PC-3 (cell line): ENCODE measurements around the gene MME. TPM values are rescaled to one million over a fixed set of nuclear protein-coding genes. Genes with fewer than 3 reads are reported as not detected.

ENCODE experiments used
- ATAC-seq: fragments of 200-7000 bp; cut with Tn5 transposase; 2 replicates; pipeline ENCODE4 v1.9.1; 2020; ENCODE audit warnings: mild to moderate bottlenecking, moderate library complexity
- BruUV-seq: library from RNA; stranded (reverse); fragments of 400-500 nt; replicated peaks from 2 replicates; lab custom pipeline; 2021; lab: Mats Ljungman, UMichigan
- CTCF ChIA-PET: fragments of 300-600 bp; sonication (Branson Sonifier 250); formaldehyde crosslinking; loops from one replicate; lab custom pipeline; 2022; ENCODE audit warnings: antibody characterized with exemption; lab: Charles Lee
- POLR2A ChIA-PET: fragments of 300-600 bp; sonication (Branson Sonifier 250); formaldehyde crosslinking; loops from one replicate; lab custom pipeline; 2022; ENCODE audit warnings: antibody characterized with exemption; ENCODE audit not compliant: unreplicated experiment; lab: Charles Lee
- DNase-seq: peaks from one replicate; pipeline ENCODE4 v3.0.0-alpha.2; 2015
- H2AFZ ChIP-seq: fragments of 300-600 bp; sonication (generic); 2 replicates; pipeline ENCODE4 v1.6.0; 2016; ENCODE audit warnings: antibody characterized with exemption, low read length
- H3F3A ChIP-seq: fragments of 300-600 bp; sonication (generic); one replicate; pipeline ENCODE4 v1.6.0; 2017; ENCODE audit warnings: antibody characterized with exemption, low read length, control low read depth, mild to moderate bottlenecking; ENCODE audit not compliant: unreplicated experiment
- H3K27ac ChIP-seq: fragments of 300-600 bp; sonication (generic); 2 replicates; pipeline ENCODE4 v1.5.1; 2016; ENCODE audit warnings: mild to moderate bottlenecking, low read length
- H3K27me3 ChIP-seq: fragments of 300-600 bp; sonication (generic); 2 replicates; pipeline ENCODE4 v1.6.1; 2016; ENCODE audit warnings: low read length, mixed read lengths
- H3K36me3 ChIP-seq: fragments of 300-600 bp; sonication (generic); 2 replicates; pipeline ENCODE4 v1.6.1; 2016; ENCODE audit warnings: low read depth, mixed run types, low read length, mixed read lengths
- H3K4me1 ChIP-seq: fragments of 300-600 bp; sonication (generic); 2 replicates; pipeline ENCODE4 v1.5.1; 2016; ENCODE audit warnings: low read length; ENCODE audit not compliant: insufficient read depth
- H3K4me2 ChIP-seq: fragments of 300-600 bp; sonication (generic); 2 replicates; pipeline ENCODE4 v1.6.0; 2016; ENCODE audit warnings: low read length
- H3K4me3 ChIP-seq: fragments of 300-600 bp; sonication (generic); 2 replicates; pipeline ENCODE4 v1.5.1; 2016; ENCODE audit warnings: mild to moderate bottlenecking, low read length, mixed read lengths
- H3K79me2 ChIP-seq: fragments of 300-600 bp; sonication (generic); 2 replicates; pipeline ENCODE4 v1.6.1; 2017; ENCODE audit warnings: low read length, mixed read lengths
- H3K9ac ChIP-seq: fragments of 300-600 bp; sonication (generic); 2 replicates; pipeline ENCODE4 v1.6.0; 2016; ENCODE audit warnings: mild to moderate bottlenecking, low read length
- H3K9me2 ChIP-seq: fragments of 300-600 bp; sonication (generic); replicated peaks from 2 replicates; pipeline ENCODE4 v1.6.1; 2016; ENCODE audit warnings: mixed run types, low read length, mixed read lengths
- H3K9me3 ChIP-seq: fragments of 300-600 bp; sonication (generic); 2 replicates; pipeline ENCODE4 v1.6.1; 2016; ENCODE audit warnings: low read length, mixed read lengths
- H4K20me1 ChIP-seq: fragments of 300-600 bp; sonication (generic); 2 replicates; pipeline ENCODE4 v1.6.1; 2016; ENCODE audit warnings: low read length, mixed read lengths
- EZH2 ChIP-seq: fragments of 300-600 bp; sonication (generic); IDR thresholded peaks from one replicate; pipeline ENCODE4 v1.6.1; 2017; ENCODE audit warnings: antibody characterized with exemption, mild to moderate bottlenecking, low read length; ENCODE audit not compliant: unreplicated experiment
- EZH2phosphoT487 ChIP-seq: fragments of 300-600 bp; sonication (generic); IDR thresholded peaks from 2 replicates; pipeline ENCODE4 v1.6.1; 2018; ENCODE audit warnings: mild to moderate bottlenecking, antibody characterized with exemption, low read length, borderline replicate concordance
- intact Hi-C: fragments of 100-400 bp; cut with micrococcal nuclease; formaldehyde crosslinking; loops from 2 replicates; pipeline ENCODE4 v1.9.0; 2023
- total RNA-seq: library from RNA; depleted of rRNA; stranded (reverse); fragments of >200 nt; gene quantifications from 2 replicates; pipeline ENCODE4 v1.2.3, GENCODE V29; 2014
- TF ChIP-seq, protein P1 (sequence below): fragments of 300-600 bp; sonication (generic); conservative IDR thresholded peaks from 2 replicates; pipeline ENCODE4 v1.5.1; 2017; ENCODE audit warnings: antibody characterized with exemption, low read depth, mild to moderate bottlenecking, low read length

Gene MME
- total RNA-seq, 1 experiment from 2014 or later = 1.2 TPM

DNA sequence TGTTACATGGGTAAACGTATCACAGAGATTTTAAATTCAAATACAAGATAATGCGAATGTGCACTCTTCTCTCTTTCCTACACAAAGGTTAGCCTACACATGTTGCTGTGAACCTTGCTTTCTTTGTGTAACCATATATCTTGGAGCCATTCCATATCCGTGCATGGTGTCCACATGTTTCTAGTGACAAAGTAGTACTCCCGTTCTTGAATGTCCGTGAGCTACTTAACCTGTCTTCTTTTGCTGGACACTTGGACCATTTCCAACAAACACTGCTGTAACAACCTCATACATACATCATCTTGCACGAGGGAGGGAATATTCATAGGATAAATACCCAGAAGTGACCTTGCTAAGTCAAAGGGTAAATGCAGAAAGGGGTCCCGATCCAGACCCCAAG, 138.3 kb downstream of the MME start:
- Histone ChIP-seq H3K4me2 (0 out of 2 replicates have a peak overlapping the region, but pooled peaks have one; percentile 4), H3K9me2 (no peaks in the 10 kb centered on the region), H3F3A (no peaks in the 10 kb centered on the region), H3K4me3 (no peak overlapping the region), H3K27me3 (no peaks in the 10 kb centered on the region), H2AFZ (peak overlapping the region; percentile 10; the same call in 1 of the 2 replicates), H4K20me1 (no peaks in the 10 kb centered on the region), H3K36me3 (no peaks in the 10 kb centered on the region), H3K27ac (0 out of 2 replicates have a peak overlapping the region, but pooled peaks have one; percentile 14), H3K79me2 (no peaks in the 10 kb centered on the region), H3K4me1 (peaks cover 11% of the 10 kb centered on the region), H3K9ac (no peak overlapping the region), H3K9me3 (no peaks in the 10 kb centered on the region)
- peak; percentile 11 for DNase-seq
- intact Hi-C loops = no loop called here
- ATAC-seq = no peak
- TF ChIP-seq EZH2 = no peak
- TF ChIP-seq, protein P1, sequence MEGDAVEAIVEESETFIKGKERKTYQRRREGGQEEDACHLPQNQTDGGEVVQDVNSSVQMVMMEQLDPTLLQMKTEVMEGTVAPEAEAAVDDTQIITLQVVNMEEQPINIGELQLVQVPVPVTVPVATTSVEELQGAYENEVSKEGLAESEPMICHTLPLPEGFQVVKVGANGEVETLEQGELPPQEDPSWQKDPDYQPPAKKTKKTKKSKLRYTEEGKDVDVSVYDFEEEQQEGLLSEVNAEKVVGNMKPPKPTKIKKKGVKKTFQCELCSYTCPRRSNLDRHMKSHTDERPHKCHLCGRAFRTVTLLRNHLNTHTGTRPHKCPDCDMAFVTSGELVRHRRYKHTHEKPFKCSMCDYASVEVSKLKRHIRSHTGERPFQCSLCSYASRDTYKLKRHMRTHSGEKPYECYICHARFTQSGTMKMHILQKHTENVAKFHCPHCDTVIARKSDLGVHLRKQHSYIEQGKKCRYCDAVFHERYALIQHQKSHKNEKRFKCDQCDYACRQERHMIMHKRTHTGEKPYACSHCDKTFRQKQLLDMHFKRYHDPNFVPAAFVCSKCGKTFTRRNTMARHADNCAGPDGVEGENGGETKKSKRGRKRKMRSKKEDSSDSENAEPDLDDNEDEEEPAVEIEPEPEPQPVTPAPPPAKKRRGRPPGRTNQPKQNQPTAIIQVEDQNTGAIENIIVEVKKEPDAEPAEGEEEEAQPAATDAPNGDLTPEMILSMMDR = no peak
- TF ChIP-seq EZH2phosphoT487 = no peak
- POLR2A ChIA-PET = no interaction called here
- CTCF ChIA-PET = no interaction called here
- no TSS peak for BruUV-seq

DNA sequence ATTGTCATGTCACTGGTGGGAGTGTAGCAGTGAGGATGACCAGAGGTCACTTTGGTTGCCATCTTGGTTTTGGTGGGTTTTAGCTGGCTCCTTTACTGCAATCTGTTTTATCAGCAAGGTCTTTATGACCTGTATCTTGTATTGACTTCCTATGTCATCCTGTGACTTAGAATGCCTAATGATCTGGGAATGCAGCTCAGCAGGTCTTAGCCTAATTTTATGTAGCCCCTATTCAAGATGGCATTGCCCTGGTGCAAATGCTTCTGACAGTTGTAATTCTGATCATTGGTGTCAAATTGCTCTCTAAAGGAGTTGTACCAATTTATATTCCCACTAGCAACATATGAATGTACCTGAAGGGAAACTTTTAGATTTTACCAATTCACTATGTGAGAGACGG, 139.0 kb downstream of the MME start:
- peaks cover 11% of the 10 kb centered on the region for H3K4me1 ChIP-seq
- no peak for TF ChIP-seq EZH2phosphoT487
- TF ChIP-seq EZH2 = no peak
- TF ChIP-seq, protein P1 = no peak
- no peaks in the 10 kb centered on the region for H4K20me1 ChIP-seq
- 0 out of 2 replicates have a peak overlapping the region, but pooled peaks have one; percentile 29 for H2AFZ ChIP-seq
- POLR2A ChIA-PET = no interaction called here
- CTCF ChIA-PET = no interaction called here
- no peaks in the 10 kb centered on the region for H3K9me2 ChIP-seq
- H3K27ac ChIP-seq = 0 out of 2 replicates have a peak overlapping the region, but pooled peaks have one; percentile 14
- intact Hi-C loops = no loop called here
- no peaks in the 10 kb centered on the region for H3K9me3 ChIP-seq
- no peak overlapping the region for H3K4me3 ChIP-seq
- no peaks in the 10 kb centered on the region for H3K36me3 ChIP-seq
- no TSS peak for BruUV-seq
- ATAC-seq (no peak), DNase-seq (peak; percentile 67)
- H3K27me3 ChIP-seq = no peaks in the 10 kb centered on the region
- H3K4me2 ChIP-seq = 0 out of 2 replicates have a peak overlapping the region, but pooled peaks have one; percentile 4
- H3K9ac ChIP-seq = no peak overlapping the region
- no peaks in the 10 kb centered on the region for H3F3A ChIP-seq
- no peaks in the 10 kb centered on the region for H3K79me2 ChIP-seq

DNA sequence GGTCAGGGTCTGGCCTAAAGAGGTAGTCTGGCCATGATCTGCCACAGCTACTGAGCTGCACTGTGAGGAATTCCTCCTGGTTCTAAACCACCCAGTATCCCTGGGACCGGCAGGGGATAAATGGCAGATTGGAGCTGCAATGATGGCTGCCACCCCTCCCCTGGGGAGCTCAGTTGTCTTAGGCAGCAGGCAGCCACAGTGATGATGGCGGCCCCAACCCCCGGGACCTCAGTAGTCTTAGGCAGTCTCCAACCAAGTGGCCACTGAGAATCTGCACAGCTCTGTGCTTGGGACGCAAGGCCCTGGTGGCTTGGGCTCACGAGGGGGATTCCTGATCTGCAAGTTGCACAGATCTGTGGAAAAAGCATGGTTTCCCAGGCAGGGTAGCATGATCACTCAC, 145.3 kb downstream of the MME start:
- no peaks in the 10 kb centered on the region for H4K20me1 ChIP-seq

More for the DNA sequence above, 145.3 kb downstream of the MME start:
- H3K4me1 ChIP-seq = no peaks in the 10 kb centered on the region
- no TSS peak for BruUV-seq
- H3K4me3 ChIP-seq = no peak overlapping the region
- CTCF ChIA-PET = no interaction called here
- no peak for TF ChIP-seq EZH2phosphoT487
- TF ChIP-seq, protein P1 = no peak
- TF ChIP-seq EZH2 = no peak
- H3F3A ChIP-seq = no peaks in the 10 kb centered on the region
- no peak overlapping the region for H3K9ac ChIP-seq
- ATAC-seq (no peak), DNase-seq (no peak)
- no peak overlapping the region for H3K4me2 ChIP-seq
- intact Hi-C loops = no loop called here
- H3K36me3 ChIP-seq = no peaks in the 10 kb centered on the region
- POLR2A ChIA-PET = no interaction called here
- no peaks in the 10 kb centered on the region for H3K9me2 ChIP-seq
- no peak overlapping the region for H3K27ac ChIP-seq
- H3K79me2 ChIP-seq = no peaks in the 10 kb centered on the region
- no peak overlapping the region for H2AFZ ChIP-seq
- H3K27me3 ChIP-seq = no peaks in the 10 kb centered on the region
- H3K9me3 ChIP-seq = no peaks in the 10 kb centered on the region
